ENCODE data around the gene ITGB5.

Gene ITGB5

GRCh38 chr3:124887177-124887931, at the start of gene ITGB5:
Gene ITGB5, minus strand, starts transcription at chr3:124887365. Its CDS starts 365 bp downstream, at chr3:124887000.
- DNase-seq (ENCODE audit: low spot score) = peak; percentile 36

DNA sequence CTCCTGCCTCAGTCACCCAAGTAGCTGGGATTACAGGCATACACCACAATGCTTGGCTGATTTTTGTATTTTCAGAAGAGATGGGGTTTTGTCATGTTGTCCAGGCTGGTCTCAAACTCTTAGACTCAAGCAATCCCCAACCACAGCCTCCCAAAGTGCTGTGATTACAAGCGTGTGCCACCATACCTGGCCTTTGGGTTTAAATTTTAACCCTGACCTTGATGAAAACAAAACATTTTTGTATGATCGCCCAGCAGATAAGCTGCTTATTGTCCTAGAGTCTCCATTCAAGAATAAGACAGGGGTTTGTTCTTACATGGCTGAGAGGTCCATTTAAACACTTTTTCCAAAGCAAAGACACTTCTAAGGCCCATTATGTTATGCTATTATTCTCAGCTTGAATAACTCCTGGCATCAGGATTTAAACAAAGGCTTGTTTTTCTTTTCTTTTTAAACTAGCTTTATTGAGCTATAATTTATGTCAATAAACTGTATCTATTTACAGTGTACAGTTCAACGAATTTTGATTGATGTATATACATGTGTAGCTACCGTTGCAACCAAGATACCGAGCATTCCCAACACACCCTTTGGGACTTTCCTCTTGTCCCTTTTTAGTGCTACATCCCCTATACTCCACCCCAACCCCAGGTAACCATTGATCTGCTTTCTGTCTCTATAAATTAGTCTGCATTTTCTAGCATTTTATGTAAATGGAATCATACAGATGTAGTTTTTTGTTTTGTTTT, 48.8 kb upstream of the ITGB5 start:
- no peak for DNase-seq (ENCODE audit: low spot score)

DNA sequence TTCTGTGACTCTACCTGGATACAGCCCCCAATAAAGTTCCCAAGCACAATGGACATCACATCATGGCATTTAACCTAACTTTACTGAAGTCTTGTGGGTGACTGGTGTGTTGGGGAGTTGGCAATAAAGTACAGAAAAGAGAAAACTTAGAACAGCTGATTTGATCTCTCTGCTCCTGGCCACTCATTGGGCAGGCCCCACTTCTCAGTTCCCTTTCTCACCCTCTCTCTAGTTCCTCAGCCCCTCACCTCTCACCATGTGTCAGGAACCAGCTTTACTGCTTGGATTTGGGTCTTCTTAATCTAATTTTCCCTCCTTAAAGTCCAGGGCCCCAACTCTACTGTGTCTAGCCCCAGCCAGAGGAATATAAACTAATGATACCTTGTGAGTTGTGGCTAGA, 48.1 kb upstream of the ITGB5 start:
- DNase-seq (ENCODE audit: low spot score) = no peak

DNA sequence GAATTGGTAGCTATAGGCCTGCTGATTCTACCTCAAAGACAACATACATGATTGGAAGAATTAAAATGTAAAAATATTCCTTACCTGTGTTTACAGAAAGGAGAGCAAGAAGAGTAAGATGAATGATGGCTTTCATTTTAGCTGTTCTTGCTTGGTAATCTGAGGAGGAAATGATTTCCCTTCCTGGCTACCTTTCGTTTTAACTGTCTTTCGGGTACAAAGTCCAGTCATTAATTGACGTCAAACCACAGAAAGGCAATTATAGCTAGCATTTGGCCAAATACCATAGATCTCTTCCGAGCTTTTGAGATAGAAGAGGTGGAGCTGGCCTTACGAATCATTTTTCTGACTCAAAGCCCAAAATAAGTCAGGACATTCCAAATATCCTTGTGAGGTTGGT, 47.4 kb upstream of the ITGB5 start, which contains the start of gene MUC13:
Gene MUC13 (minus strand): TSS at position 175 of the 400 bp plus-strand sequence. CDS start 39 bp downstream, at position 136.
- DNase-seq (ENCODE audit: low spot score) = no peak

DNA sequence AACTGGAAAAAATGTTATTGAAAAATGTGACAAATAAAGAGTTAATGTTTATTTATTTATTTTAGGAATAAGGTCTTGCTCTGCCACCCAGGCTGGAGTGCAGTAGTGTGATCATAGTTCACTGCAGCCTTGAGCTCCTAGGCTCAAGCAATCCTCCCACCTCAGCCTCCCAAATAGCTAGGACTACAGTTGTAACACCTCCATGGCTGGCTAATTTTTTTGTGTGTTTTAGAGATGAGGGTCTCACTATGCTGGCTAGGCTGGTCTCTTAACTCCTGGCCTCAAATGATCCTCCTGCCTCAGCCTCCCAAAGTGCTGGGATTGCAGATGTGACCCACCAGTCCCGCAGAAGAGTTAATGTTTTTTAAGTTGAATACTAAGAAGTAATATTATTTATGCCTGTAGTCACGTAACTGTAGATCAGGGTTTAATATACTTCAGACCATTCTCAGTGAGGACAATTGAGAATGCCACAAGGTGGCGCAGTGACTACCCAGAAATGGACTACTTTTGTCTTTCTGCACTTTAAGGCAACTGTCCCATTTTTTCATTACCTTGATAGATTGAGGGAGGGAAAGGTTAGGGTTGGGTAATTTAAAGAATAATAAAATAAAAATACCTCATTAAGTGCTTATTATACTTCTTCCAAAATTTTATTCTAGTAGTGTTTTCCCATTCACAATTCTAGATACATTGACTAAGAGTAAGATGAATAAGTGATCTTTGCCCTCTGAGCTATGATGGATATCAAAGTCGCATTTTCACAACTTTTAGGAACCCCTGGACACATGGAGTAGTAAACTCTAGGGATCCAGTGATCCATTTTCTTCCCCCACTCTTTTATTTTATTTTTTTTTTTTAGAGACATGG, 41.4 kb upstream of the ITGB5 start:
- DNase-seq (ENCODE audit: low spot score) = peak; percentile 38

- no peak for DNase-seq (ENCODE audit: low spot score)
Observed at GRCh38 chr3:124927574-124928045, 40.4 kb upstream of the ITGB5 start.

DNA sequence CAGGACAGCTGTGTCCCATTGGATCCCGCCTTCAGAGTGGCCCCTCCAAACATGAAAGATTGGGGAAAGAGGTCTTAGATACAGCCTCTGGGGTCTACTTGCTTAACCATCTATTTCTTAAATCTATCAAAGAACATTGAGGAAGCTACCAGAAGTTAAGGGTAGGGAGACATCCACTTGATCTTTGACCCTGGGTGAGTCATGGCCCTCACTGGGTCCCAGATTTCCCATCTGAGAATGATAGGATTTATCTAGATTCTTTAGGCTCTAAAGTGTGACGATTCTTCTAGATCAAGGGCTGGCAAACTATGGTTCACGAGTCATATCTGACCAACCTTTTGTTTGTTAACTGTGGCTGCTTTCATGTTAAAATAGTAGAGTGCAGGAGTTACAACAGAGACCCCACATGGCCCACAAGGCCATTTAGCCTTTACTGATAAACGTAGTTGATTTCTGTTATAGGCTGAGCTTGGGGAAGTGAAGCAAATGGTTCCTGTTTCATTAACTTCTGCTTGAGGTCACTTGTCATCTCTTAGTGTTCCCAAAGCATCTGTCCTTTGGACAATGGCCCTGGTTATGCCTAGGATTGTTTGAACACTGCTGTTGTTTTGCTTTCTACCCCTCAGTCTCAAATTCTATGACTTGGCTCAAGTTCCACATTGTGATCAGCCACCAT, 39.4 kb upstream of the ITGB5 start:
- DNase-seq (ENCODE audit: low spot score) = no peak

DNA sequence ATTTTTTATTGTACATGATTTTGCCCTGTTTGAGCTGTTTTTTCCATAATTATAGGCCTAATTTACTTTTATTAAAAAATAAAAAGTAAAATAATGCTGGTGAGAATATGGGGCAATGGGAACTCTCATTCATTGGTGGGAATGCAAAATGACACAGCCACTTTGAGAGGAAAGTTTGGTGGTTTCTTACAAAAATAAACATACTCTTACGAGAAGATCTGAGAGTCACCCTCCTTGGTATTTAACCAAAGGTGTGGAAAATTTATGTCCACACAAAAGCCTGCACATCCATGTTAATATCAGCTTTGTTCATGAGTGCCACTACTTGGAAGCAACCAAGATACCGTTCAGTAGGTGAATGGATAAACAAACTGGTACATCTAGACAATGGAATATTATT, 37.6 kb upstream of the ITGB5 start:
- DNase-seq (ENCODE audit: low spot score) = no peak

DNA sequence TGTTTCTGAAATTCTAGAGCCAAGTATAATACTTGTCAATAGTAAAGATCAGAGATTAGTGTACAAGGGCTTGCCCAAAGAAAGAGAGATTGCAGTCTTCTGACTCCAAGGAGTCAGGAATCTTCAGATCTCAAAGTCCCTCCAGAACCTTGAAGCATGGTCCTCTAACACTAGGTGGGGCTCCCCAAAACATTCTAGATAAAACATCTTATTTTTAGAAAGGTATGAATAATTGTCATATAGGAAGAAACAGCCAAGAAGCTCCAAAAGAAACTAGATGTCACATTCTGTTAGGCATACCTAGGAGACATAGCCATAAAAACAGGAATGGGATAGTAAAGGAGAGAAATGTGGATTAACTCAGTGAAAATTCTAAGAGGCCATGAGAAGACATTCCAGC, 36.7 kb upstream of the ITGB5 start:
- no peak for DNase-seq (ENCODE audit: low spot score)

DNA sequence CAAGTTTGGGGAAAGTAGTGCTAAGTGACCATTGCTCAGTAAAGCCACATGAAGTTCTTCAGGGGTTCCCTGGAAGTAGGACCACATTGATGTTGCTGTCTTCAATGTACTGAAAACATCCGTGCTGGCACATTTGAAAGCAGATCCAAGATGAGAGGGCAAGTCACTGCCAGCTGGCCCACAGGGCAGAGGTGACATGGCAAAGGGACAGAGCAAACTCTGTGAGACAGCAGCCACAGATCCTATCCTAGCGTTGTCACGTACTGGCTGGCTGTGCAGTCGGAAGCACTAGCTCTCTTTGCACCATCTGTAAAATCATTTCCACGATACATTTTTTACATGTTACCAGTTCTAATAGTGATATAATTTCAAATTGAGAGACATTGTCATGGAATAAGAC, 33.6 kb upstream of the ITGB5 start:
- no peak for DNase-seq (ENCODE audit: low spot score)

- no peak for DNase-seq (ENCODE audit: low spot score)
Observed at GRCh38 chr3:124919756-124920155, 32.6 kb upstream of the ITGB5 start.

DNA sequence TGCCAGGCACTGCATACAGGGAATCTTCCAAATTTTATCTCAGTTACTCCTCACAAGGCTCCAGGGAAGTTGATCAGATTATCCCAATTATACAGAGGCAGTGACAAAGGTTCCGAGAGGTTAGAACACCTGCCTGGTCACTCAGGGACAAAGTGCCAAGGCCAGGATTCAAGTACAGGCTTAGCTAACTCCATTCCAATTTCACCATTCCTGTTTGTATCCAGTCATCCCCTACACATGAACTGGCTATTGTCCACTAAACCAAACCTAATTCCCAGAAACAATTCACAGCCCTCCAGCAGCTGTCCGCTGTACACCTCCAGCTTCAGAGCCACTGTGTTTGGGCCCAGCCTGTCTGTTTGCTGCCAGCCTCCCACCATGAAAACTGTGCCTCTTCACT, 31.4 kb upstream of the ITGB5 start:
- no peak for DNase-seq (ENCODE audit: low spot score)

- DNase-seq (ENCODE audit: low spot score) = no peak
Observed at GRCh38 chr3:124916837-124917409, 29.8 kb upstream of the ITGB5 start.

- DNase-seq (ENCODE audit: low spot score) = no peak
Observed at GRCh38 chr3:124915254-124915653, 28.1 kb upstream of the ITGB5 start.

DNA sequence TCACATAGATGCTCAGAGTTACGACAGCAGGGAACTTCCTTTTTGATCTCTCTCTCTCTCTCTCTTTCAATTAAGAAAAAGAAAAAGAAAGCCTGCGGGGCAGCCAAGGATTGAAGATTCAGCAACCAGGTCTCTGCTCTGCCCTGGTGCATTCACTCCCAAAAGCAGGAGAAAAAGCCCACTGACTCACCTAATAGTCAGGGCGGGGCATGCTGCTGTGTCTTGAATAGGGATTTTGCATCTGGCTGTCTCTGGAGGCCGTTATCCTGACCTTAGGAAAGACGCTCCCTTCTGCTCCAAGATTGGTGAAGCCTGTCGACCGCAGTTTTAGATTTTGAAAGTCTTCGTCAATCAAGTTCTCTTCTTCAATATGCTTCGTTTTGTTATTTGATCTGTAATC, 20.8 kb upstream of the ITGB5 start:
- DNase-seq (ENCODE audit: low spot score) = no peak

- DNase-seq (ENCODE audit: low spot score) = no peak
Observed at GRCh38 chr3:124904835-124905492, 17.8 kb upstream of the ITGB5 start.

DNA sequence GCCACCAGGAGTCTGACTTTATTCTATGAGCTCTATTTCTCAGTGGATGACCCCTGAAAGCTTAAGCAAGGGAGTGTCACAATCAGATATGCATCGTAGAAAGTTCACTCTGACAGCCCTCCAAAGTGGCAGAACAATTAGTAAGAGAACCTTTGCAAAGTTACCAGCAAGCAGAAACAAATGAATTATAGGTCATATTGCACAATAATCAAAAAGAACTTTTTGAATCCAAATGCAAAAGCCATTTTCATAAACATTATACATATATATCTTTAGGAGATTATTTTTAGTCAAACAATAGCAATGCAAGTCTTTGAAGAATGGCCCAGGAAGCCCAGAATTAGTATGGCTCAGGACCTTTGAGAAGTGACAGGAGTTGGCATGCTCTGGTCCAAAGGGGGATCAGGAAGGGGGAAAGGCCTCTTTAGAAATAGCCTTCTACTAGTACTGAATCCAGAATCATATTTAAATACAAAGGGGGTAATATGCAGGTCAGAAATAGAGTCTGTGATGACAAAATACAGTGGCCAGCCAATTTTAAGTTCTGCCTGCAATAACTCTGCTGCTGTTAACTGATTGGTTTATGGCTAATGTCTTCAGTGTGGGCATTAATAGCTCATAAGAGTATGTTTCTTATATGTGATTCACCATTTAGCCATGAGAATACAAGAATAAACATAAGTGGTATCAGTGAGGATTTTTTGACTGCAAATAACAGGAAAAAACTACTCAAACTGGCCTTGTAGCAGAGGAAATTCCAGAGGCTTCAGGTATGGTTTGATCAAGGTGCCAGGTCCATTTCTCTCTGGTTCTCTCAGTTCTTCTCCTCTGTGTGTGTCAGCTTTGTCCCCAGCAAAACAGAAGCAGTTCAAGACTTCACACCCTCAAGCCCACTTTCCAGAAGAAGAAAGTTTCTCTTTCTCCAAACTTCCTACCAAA, 17.0 kb upstream of the ITGB5 start:
- no peak for DNase-seq (ENCODE audit: low spot score)

- DNase-seq (ENCODE audit: low spot score) = no peak
Observed at GRCh38 chr3:124896824-124897526, 9.8 kb upstream of the ITGB5 start.

GRCh38 chr3:124895756-124896155, 8.6 kb upstream of the ITGB5 start:
- no peak for DNase-seq (ENCODE audit: low spot score)

Measured in germinal center (tissue), 1 donor.